Naive thymus-derived CD4-positive, alpha-beta T cell (primary cell): ENCODE results near the gene ANKH. TPM values are rescaled to one million over a fixed set of nuclear protein-coding genes. Genes with fewer than 3 reads are reported as not detected.

Source experiments
- ATAC-seq: fragments of 150-1000 bp; cut with Tn5 transposase; 2 replicates; pipeline ENCODE4 v1.10.0; 2021; ENCODE audit warnings: mild to moderate bottlenecking, moderate library complexity
- CTCF ChIA-PET: fragments of 350-600 bp; sonication (Branson Sonifier 250); formaldehyde crosslinking; loops from one replicate; lab custom pipeline; 2021; ENCODE audit warnings: antibody characterized with exemption; lab: Charles Lee
- POLR2A ChIA-PET: fragments of 350-600 bp; sonication (Branson Sonifier 250); formaldehyde crosslinking; loops from one replicate; lab custom pipeline; 2021; ENCODE audit warnings: antibody characterized with exemption, inconsistent platforms; lab: Charles Lee
- DNase-seq, 9 donors: peaks; one replicate each; pipeline versions ENCODE4 v3.0.0 to v3.0.0-alpha.2; 2020 to 2022; ENCODE audit warnings: mixed read lengths in 1 of 9
- H3K27ac ChIP-seq: one replicate; pipeline ENCODE4 v1.7.0; 2013; ENCODE audit warnings: mild to moderate bottlenecking, low read depth, low read length, moderate library complexity
- H3K27me3 ChIP-seq, 2 donors: one replicate each; pipeline ENCODE4 v1.7.0; 2013; ENCODE audit warnings: low read length in 2 of 2, mild to moderate bottlenecking in 2 of 2, moderate library complexity in 2 of 2; ENCODE audit not compliant: control insufficient read depth in 2 of 2, insufficient read depth in 2 of 2
- H3K36me3 ChIP-seq, 3 experiments: 1 replicate in 2 of 3; 2 replicates in 1 of 3; pipeline ENCODE4 v1.7.0; 2013; ENCODE audit warnings: low read length in 3 of 3, mild to moderate bottlenecking in 3 of 3, moderate library complexity in 1 of 3; ENCODE audit not compliant: insufficient read depth in 3 of 3, control insufficient read depth in 2 of 3
- H3K4me1 ChIP-seq, 2 donors: one replicate each; pipeline ENCODE4 v1.7.0; 2013; ENCODE audit warnings: low read length in 2 of 2, mild to moderate bottlenecking in 2 of 2, moderate library complexity in 1 of 2; ENCODE audit not compliant: control insufficient read depth in 2 of 2, insufficient read depth in 2 of 2
- H3K4me3 ChIP-seq: 2 replicates; pipeline ENCODE4 v1.7.0; 2013; ENCODE audit warnings: mild to moderate bottlenecking, low read length
- H3K9me3 ChIP-seq, 3 experiments: 1 replicate in 2 of 3; 2 replicates in 1 of 3; pipeline ENCODE4 v1.7.0; 2013; ENCODE audit warnings: low read length in 3 of 3; ENCODE audit not compliant: control insufficient read depth in 2 of 3
- H3K27ac Mint-ChIP-seq, 9 donors: one replicate each; pipeline ENCODE4 v1.8.0; 2020 to 2022; ENCODE audit warnings: mixed read lengths in 9 of 9, mild to moderate bottlenecking in 8 of 9, moderate library complexity in 5 of 9, inconsistent platforms in 2 of 9
- H3K27me3 Mint-ChIP-seq, 5 donors: one replicate each; pipeline ENCODE4 v1.8.0; 2021 to 2022; ENCODE audit warnings: mixed read lengths in 5 of 5, mild to moderate bottlenecking in 1 of 5
- H3K36me3 Mint-ChIP-seq, 5 donors: one replicate each; pipeline ENCODE4 v1.8.0; 2020 to 2022; ENCODE audit warnings: mixed read lengths in 5 of 5, mild to moderate bottlenecking in 3 of 5, inconsistent platforms in 1 of 5
- H3K4me1 Mint-ChIP-seq, 7 donors: one replicate each; pipeline ENCODE4 v1.8.0; 2020 to 2022; ENCODE audit warnings: mixed read lengths in 7 of 7, mild to moderate bottlenecking in 3 of 7, inconsistent platforms in 1 of 7
- H3K4me3 Mint-ChIP-seq, 10 donors: one replicate each; pipeline ENCODE4 v1.8.0; 2020 to 2022; ENCODE audit warnings: mild to moderate bottlenecking in 10 of 10, mixed read lengths in 10 of 10, moderate library complexity in 6 of 10, inconsistent platforms in 2 of 10
- H3K9me3 Mint-ChIP-seq, 11 donors: one replicate each; pipeline ENCODE4 v1.8.0; 2020 to 2022; ENCODE audit warnings: mixed read lengths in 11 of 11, mild to moderate bottlenecking in 4 of 11, inconsistent platforms in 1 of 11, moderate library complexity in 1 of 11
- intact Hi-C, 2 donors: fragments of 100-400 bp; cut with micrococcal nuclease; formaldehyde crosslinking; loops; one replicate each; pipeline ENCODE4 v1.15.1; 2023
- polyA plus RNA-seq, 2 donors: library from polyadenylated mRNA; unstranded; fragments of 300-500 nt; fragmentation: Illumina TruSeq; gene quantifications; one replicate each; pipeline ENCODE4 v1.2.3, GENCODE V29; 2021
- total RNA-seq, 6 experiments: library from RNA in 5 of 6; stranded (reverse) in 5 of 6; gene quantifications; 1 replicate in 5 of 6; 2 replicates in 1 of 6; pipeline ENCODE4 v1.2.3 and lab custom pipeline; 2021 to 2026

Gene ANKH
- total and polyA plus RNA-seq, 7 experiments from 2014 or later: 35.9 to 190 (median 69.5) TPM

GRCh38 chr5:14914193-14914592 lies 42.6 kb upstream of the ANKH start:
- Histone ChIP-seq H3K27me3 (no peaks in the 10 kb centered on the region), H3K4me3 (no peak overlapping the region), H3K4me1 (no peaks in the 10 kb centered on the region), H3K9me3 (no peaks in the 10 kb centered on the region), H3K36me3 (no peaks in the 10 kb centered on the region), H3K27ac (no peak overlapping the region)
- no peak overlapping the region for H3K27ac Mint-ChIP-seq
- H3K36me3 Mint-ChIP-seq: no peaks in the 10 kb centered on the region
- peaks cover 0 to 3% (median 0%) of the 10 kb centered on the region in 5 donors for H3K27me3 Mint-ChIP-seq
- intact Hi-C loops: no loop called here
- no peak overlapping the region for H3K4me3 Mint-ChIP-seq
- ATAC-seq (no peak), DNase-seq (no peak)
- ChIA-PET CTCF (no interaction called here), POLR2A (no interaction called here)
- peaks cover 0 to 6% (median 0%) of the 10 kb centered on the region in 11 donors for H3K9me3 Mint-ChIP-seq
- H3K4me1 Mint-ChIP-seq: peaks cover 0 to 2% (median 0%) of the 10 kb centered on the region in 7 donors

- Histone ChIP-seq H3K4me1 (no peaks in the 10 kb centered on the region), H3K9me3 (no peaks in the 10 kb centered on the region), H3K27me3 (no peaks in the 10 kb centered on the region), H3K4me3 (no peak overlapping the region), H3K36me3 (no peaks in the 10 kb centered on the region), H3K27ac (no peak overlapping the region)
- intact Hi-C loops: no loop called here
- peaks cover 0 to 2% (median 0%) of the 10 kb centered on the region in 7 donors for H3K4me1 Mint-ChIP-seq
- H3K27ac Mint-ChIP-seq: no peak overlapping the region
- peaks cover 0 to 3% (median 0%) of the 10 kb centered on the region in 5 donors for H3K27me3 Mint-ChIP-seq
- no peaks in the 10 kb centered on the region for H3K36me3 Mint-ChIP-seq
- DNase-seq (no peak), ATAC-seq (no peak)
- CTCF ChIA-PET: no interaction called here
- H3K4me3 Mint-ChIP-seq: no peak overlapping the region
- POLR2A ChIA-PET: no interaction called here
- peaks cover 0 to 6% (median 0%) of the 10 kb centered on the region in 11 donors for H3K9me3 Mint-ChIP-seq
These were observed 41.5 kb upstream of the ANKH start for GRCh38 chr5:14913096-14913495.

GRCh38 chr5:14912206-14912605 lies 40.6 kb upstream of the ANKH start:
- DNase-seq: no peak
- Mint-ChIP-seq H3K4me1 (peaks cover 0 to 2% (median 0%) of the 10 kb centered on the region in 7 donors), H3K36me3 (no peaks in the 10 kb centered on the region), H3K9me3 (peaks cover 0 to 6% (median 0%) of the 10 kb centered on the region in 11 donors), H3K27ac (peak overlapping the region in 1 of 9 donors; percentile 18), H3K27me3 (peaks cover 0 to 3% (median 0%) of the 10 kb centered on the region in 5 donors), H3K4me3 (no peak overlapping the region)
- Histone ChIP-seq H3K9me3 (no peaks in the 10 kb centered on the region), H3K4me1 (no peaks in the 10 kb centered on the region), H3K4me3 (no peak overlapping the region), H3K36me3 (no peaks in the 10 kb centered on the region), H3K27me3 (no peaks in the 10 kb centered on the region), H3K27ac (no peak overlapping the region)
- no peak for ATAC-seq
- ChIA-PET CTCF (no interaction called here), POLR2A (no interaction called here)
- intact Hi-C loops: no loop called here

GRCh38 chr5:14909369-14909768 lies 37.8 kb upstream of the ANKH start:
- ChIA-PET CTCF (no interaction called here), POLR2A (interaction anchor here (0.6 kb wide), 1 partner anchor 58 kb away, joined by 3 read pairs; no protein-coding TSS in a partner anchor)

GRCh38 chr5:14908172-14908571 lies 36.6 kb upstream of the ANKH start:
- Histone ChIP-seq H3K4me3 (no peak overlapping the region), H3K9me3 (no peaks in the 10 kb centered on the region), H3K36me3 (no peaks in the 10 kb centered on the region), H3K27ac (no peak overlapping the region), H3K27me3 (no peaks in the 10 kb centered on the region), H3K4me1 (no peaks in the 10 kb centered on the region)
- ATAC-seq (no peak), DNase-seq (no peak)
- no peaks in the 10 kb centered on the region for H3K4me1 Mint-ChIP-seq
- no peak overlapping the region for H3K27ac Mint-ChIP-seq
- intact Hi-C loops: no loop called here
- no peak overlapping the region for H3K4me3 Mint-ChIP-seq
- no peaks in the 10 kb centered on the region for H3K36me3 Mint-ChIP-seq
- ChIA-PET CTCF (no interaction called here), POLR2A (no interaction called here)
- H3K27me3 Mint-ChIP-seq: peaks cover 0 to 3% (median 0%) of the 10 kb centered on the region in 5 donors
- no peaks in the 10 kb centered on the region for H3K9me3 Mint-ChIP-seq

More at GRCh38 chr5:14909369-14909768, 37.8 kb upstream of the ANKH start:
- Mint-ChIP-seq H3K36me3 (no peaks in the 10 kb centered on the region), H3K4me3 (no peak overlapping the region), H3K27me3 (peaks cover 0 to 3% (median 0%) of the 10 kb centered on the region in 5 donors), H3K9me3 (no peaks in the 10 kb centered on the region), H3K4me1 (no peaks in the 10 kb centered on the region), H3K27ac (no peak overlapping the region)
- H3K36me3 ChIP-seq: no peaks in the 10 kb centered on the region
- no peaks in the 10 kb centered on the region for H3K27me3 ChIP-seq
- H3K27ac ChIP-seq: no peak overlapping the region
- H3K4me1 ChIP-seq: no peaks in the 10 kb centered on the region
- DNase-seq (no peak), ATAC-seq (no peak)
- H3K4me3 ChIP-seq: no peak overlapping the region
- H3K9me3 ChIP-seq: no peaks in the 10 kb centered on the region
- intact Hi-C loops: no loop called here

- Mint-ChIP-seq H3K27ac (no peak overlapping the region), H3K9me3 (no peaks in the 10 kb centered on the region), H3K4me3 (no peak overlapping the region), H3K4me1 (peaks cover 0 to 1% (median 0%) of the 10 kb centered on the region in 7 donors), H3K27me3 (peaks cover 0 to 4% (median 0%) of the 10 kb centered on the region in 5 donors), H3K36me3 (no peaks in the 10 kb centered on the region)
- Histone ChIP-seq H3K36me3 (no peaks in the 10 kb centered on the region), H3K27me3 (no peaks in the 10 kb centered on the region), H3K9me3 (no peaks in the 10 kb centered on the region), H3K4me1 (no peaks in the 10 kb centered on the region), H3K27ac (no peak overlapping the region), H3K4me3 (no peak overlapping the region)
- intact Hi-C loops: no loop called here
- ChIA-PET CTCF (interaction anchor here (1.3 kb wide), 1 partner anchor 145 kb away, joined by 3 read pairs; no protein-coding TSS in a partner anchor), POLR2A (no interaction called here)
- ATAC-seq: no peak
- no peak for DNase-seq
These were observed 35.0 kb upstream of the ANKH start for GRCh38 chr5:14906628-14907027.

- Histone ChIP-seq H3K4me3 (no peak overlapping the region), H3K27ac (no peak overlapping the region), H3K4me1 (no peaks in the 10 kb centered on the region), H3K27me3 (no peaks in the 10 kb centered on the region), H3K36me3 (no peaks in the 10 kb centered on the region), H3K9me3 (no peaks in the 10 kb centered on the region)
- peaks cover 0 to 5% (median 0%) of the 10 kb centered on the region in 5 donors for H3K27me3 Mint-ChIP-seq
- ATAC-seq (no peak), DNase-seq (no peak)
- intact Hi-C loops: no loop called here
- ChIA-PET POLR2A (no interaction called here), CTCF (no interaction called here)
- H3K4me1 Mint-ChIP-seq: peaks cover 0 to 3% (median 0%) of the 10 kb centered on the region in 7 donors
- H3K9me3 Mint-ChIP-seq: no peaks in the 10 kb centered on the region
- no peaks in the 10 kb centered on the region for H3K36me3 Mint-ChIP-seq
- no peak overlapping the region for H3K4me3 Mint-ChIP-seq
- no peak overlapping the region for H3K27ac Mint-ChIP-seq
These were observed 31.4 kb upstream of the ANKH start for GRCh38 chr5:14902826-14903560.
